NCI-H82 treated with DMSO at 0.1 percent for 48 hours (cell line): Measurements from ENCODE around the gene MINDY4.
"Not testable (repeated sequence)": the region's sequence is repeated elsewhere in the genome, so short reads cannot be mapped to it uniquely, and the experiment has no call there.

Experiments
- DNase-seq: peaks from one replicate; lab custom pipeline; 2025; ENCODE audit not compliant: unreplicated experiment; lab: John Stamatoyannopoulos, UW

Gene MINDY4

DNA sequence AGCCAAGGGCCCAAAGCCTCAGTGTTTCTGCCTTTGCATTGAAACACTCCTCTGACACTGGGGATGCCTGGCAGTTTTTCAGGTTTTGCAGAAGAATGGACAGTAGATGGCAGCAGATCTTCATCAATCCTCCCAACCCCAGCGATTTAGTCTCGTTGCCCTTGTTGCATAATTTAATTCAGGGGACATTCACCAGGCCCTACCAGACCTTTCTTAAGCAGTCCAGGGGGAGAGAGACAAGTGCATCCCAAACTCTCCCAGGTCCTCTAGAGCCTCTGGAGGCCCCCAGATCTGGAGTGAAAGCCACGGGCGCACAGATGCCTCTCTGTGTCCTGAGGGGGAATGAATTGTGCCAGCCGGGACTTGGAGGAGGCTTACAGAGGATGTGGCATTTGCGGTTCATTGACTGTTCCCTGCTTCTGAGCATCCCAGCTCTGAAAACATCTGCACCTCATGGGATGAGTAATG is 29.6 kb downstream of the MINDY4 start:
- peak; percentile 33 for DNase-seq

DNA sequence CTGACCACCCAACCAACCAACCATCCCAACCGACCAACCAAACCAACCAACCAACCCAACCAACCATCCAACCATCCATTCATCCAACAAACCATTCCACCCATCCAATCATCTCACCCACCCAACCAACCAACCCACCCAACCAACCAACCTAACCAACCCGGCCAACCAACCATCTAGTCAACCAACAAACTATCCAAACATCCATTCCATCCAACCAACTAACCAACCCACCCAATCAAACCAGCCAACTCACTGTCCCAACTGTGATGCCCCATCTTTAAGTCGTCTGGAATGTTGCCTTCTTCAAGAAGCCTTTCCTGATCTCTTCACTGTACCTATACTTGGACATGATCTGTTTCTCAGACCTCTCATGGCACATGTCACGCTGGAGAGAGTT is 31.6 kb downstream of the MINDY4 start:
- no peak for DNase-seq

DNA sequence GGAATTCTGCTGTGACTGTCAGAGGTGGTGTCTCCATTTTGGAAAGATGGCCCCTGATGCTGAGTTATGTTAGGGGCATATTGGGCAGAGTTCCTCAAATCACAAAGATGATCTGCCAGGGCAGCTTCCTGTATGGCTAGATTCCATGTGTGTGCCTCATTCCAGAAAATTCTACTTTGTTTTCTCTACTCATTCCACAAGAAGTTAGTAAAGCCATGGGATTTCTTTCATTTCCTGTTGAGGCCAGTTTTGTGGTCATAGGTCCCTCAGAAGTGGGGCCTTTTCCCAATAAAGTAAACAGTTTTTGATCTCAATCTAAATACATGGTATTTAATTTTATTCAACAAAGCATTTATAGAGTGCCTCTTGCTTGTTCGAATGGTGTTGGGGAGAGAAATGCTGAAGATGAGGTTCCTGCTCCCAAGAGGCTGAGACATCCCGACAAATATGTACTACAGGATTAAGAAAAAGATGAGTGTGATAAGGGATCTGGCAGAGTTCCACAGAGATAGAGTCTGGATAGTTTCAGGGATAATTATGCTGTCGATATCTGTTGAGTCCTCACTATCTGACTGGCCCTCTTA is 33.0 kb downstream of the MINDY4 start:
- no peak for DNase-seq

DNA sequence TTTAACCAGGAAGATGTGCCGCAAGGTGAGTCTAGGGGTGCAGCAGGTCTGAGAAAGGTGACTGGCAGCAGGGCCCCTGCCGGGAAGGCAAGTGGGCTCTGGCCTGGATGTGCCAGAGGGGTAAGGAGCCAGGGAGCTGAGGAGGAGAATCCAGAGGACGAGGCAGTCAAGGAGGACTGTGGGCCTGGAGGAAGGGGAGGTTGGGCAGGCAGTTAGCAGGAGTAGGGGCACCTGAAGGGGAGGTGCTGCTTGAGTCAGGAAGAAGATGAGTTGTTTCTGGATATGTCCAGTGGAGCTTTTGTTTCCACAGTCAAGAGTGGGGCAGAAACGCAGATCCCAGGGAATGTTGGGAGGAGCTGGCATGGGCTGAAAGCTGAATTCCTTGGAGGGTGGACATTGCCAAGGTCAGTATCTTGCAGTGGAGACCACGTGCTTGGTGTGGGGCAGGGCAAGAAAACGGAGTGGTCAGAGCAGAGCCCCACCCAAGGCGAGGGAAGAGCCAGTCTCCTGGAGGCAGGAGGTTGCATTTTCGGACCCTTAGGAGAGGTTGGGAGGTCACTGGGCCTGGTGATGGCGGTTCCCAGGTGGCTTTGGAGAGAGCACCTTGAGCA is 34.0 kb downstream of the MINDY4 start:
- no peak for DNase-seq

DNA sequence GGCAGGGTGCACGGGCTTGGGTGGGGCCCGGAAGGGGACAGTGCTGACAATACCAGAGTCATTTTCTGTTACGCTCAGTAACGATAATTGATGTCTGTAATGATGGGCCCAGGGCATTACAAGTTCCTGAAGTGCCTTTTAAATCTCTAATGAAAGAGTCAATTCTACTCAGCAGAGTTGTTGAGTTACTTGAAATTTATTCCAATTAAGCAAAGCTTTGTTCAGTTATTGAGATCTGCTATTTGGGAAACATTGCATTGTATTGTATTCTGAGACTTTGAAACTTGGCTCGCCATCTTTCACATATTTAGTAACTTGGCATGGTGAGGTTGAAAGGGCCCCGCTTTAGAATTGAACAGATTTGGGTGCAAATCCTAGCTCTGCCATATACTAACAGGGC is 34.7 kb downstream of the MINDY4 start:
- DNase-seq: no peak

DNA sequence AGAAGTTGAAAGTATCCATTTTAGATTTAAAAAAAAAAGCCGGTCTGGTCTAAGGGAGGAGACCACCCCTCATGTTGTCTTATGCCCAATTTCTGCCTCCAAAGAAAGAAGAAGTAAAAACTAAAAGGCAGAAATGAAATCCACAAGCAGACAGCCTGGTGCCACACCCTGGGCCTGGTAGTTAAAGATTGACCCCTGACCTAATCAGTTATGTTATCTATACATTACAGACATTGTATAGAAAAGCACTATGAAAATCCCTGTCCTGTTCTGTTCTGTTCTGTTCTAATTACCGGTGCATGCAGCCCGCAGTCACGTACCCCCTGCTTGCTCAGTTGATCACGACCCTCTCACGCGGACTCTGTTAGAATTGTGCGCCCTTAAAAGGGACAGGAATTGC is 36.3 kb downstream of the MINDY4 start:
- not testable (repeated sequence) for DNase-seq

DNA sequence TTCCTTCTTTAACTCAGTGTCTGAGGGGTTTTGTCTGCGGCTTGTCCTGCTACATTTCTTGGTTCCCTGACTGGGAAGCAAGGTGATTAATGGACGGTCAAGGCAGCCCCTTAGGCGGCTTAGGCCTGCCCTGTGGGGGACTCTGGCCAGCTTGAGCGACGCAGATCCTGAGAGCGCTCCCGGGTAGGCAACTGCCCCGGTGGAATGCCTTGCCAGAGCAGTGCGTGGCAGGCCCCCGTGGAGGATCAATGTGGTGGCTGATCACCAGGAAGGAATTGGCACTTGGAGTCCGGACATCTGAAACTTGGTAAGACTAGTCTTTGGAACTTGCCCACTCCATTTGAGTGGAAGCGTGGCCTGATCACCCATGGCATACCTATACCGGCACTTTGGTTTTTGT is 36.7 kb downstream of the MINDY4 start:
- not testable (repeated sequence) for DNase-seq

DNA sequence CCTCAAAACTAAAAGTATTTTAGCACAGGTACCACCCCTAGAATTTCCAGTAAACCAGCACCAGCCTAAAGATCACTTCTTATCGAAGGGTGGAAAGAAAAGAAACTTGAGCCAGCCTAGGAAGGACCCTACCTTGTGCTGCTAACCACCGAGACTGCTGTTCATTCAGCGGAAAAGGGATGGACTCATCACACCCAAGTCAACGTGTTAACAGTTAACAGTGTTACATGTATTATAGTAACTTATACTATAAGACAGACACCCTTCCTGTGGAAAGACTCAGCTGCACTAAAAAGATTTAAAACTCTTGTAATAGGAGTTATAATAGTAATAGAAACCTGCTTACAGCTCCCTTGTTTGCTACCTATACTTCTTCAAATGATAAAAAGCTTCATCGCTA is 39.8 kb downstream of the MINDY4 start:
- no peak for DNase-seq

DNA sequence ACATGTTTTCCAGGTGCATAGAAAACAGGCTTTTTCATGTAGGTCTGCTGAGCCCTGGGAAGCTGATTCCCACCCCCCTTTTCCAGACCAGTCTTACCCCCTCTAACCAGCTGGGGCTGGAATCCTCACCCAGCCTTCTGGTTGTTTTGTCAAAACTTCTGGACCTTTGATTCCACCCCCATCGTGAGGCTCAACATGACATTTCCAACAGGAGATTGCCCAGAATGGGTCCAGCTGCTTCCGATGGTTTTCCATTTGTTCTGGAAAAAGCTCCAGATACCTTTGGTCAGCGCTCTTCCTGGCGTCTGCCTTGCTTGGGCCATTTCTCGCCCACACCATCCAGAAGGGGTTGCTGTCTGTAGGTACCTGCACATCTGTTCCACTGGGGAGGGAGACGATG is 41.5 kb downstream of the MINDY4 start:
- DNase-seq: no peak

DNA sequence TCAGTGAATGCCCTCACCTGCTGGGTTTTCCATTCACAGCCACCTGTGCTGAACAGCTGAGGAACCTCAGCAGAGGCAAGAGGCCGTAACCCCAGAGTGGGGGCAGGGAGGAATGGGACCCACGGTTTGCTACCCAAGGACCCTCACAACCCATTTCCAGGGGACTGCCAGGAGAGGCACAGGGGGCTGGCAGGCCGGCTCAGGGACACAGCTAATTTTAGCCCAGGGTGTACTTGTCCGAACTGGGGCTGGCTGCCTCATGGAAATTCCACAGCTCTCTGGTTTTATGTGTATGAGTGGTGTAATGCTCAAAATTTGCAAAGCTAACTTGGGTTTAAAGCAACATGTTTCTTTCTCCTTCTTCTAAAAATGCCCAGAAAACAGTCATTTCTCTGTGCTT is 42.2 kb downstream of the MINDY4 start:
- DNase-seq: no peak

DNA sequence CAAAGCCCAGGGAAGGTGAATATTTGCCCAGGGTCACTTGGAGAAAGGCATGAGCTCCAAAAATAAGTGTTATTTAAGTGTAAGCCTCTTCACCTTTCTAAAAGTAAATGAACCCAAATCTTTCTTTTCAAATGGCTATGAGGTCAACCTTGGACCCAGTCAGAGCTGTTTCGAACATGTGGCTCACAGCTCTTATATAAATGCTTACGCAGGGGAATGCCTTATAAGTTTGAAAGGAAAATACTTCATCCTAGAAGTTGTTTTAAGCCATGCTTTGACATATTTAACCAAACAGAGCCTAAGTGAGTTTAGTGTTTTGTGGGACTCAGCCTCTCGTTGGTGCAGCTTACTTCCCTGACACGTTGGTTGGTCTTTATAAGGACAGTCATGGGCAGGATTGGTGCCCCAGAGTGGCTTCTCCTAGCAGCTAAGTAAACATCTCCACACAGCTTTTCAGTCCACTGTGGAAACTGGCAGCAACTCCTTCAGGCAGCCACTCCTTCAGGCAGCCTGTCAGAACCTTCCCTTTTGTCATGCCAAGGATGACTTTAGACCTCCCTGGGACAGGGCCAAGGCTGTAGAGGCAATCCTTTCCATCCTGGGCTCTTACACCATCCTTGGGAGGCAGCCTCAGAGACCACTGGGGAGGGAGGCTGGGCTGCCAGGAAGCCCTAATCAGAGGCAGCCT is 43.6 kb downstream of the MINDY4 start:
- no peak for DNase-seq

DNA sequence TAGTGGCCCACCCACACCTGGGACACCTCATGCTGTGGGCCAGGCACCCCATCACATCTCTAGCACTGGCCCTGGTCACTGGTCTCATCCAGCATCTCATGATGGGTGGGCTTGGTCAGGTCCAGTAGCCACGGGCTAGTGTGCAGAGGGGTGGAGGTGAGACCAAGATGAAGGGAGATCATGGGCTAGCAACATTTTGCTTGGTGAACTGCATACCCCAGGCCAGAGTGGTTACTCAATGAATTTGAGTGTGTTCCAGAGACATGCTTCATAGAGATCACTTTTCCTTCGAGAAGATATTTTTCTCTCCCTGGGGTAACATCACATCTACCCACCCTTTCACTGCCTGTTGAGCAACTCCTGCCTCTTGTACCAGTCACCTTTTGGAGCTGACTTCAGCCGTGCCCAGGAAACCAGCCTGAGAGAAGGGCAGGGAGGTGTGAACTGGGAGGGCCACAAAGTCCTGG is 44.2 kb downstream of the MINDY4 start:
- DNase-seq: no peak

DNA sequence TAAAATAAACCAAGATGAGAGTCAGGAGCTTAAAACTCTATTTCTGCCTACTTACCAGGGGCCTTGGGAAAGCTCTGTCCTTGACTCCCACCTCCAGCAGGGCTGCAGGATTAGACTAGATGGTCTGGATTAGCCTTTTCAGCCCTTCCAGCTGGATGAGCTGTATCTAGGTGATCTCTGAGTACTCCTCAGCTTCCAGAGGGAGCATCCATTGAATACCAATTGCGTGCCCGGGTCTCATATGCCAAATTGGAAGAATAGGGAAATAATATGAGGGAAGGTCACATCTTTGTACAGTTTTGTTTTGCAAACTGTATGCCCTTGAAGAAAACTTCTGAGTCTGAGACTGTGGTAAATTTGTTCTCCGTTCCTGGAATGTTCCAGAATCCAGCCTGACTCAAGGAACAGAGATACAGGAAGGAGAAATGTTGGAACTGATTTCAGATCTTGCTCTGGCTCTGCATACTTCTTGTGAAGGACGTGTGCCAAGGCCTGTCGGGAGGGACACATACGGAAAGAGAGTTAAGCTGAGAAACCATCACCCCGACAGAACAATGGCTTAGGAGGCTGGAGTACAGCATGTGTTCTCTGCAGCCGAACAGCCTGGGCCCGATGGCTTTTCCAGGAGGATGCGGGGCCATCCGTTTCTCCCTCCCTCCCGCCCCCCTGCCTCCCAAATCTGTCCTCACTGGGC is 44.9 kb downstream of the MINDY4 start:
- no peak for DNase-seq

DNA sequence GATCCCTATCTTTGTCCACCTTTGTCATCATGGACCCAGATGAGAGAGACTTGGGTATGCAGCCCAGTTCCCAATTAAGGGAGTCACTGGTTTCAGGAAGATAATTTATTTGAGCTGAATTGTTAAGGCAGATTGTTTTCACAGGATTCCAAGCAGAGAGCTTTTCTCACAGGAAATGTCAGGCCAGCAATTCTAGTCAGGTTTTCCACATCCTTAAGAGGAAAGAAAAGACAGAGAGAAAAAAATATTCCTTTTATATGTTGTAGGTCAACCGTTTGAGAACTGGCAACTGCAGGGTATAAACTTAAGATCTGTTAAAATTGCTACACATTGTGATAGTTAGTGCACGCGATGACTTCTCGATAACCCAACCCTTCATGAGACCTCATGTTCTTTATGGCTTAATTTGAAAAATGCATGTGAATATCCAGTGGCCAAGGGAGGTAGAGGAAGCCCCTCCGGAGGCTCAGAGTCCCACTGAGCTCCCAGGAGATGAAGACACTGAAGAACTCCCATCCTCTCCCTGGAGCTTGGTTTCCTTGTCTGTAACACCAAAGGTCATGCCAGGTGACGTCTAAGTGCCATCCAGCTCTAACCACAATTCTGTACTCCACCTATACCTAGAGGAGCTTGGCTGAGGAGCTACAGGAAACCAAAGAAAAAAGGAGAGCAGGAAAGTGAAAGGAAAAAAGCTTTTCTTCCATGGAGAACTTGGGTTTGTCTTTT is 45.6 kb downstream of the MINDY4 start:
- DNase-seq: no peak

DNA sequence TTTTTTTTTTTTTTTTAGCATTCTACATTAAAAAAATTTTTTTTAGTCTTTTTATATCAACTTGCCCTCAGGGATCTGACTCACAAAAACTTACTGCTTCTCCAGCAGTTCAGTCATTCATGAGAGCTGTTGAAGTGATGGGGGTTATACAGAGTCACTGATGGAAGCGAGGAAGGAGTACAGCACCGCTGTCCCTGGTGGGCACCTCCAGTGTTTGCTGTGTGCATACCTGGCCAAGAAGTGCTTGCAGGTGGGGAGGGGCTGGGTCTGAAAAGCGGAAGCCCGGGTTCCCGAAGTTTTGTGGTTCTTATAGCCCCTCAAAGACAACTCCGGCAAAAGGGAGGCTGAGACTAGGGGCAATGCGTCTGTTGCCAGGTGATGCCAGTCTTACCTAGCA is 46.2 kb downstream of the MINDY4 start:
- DNase-seq: no peak

DNA sequence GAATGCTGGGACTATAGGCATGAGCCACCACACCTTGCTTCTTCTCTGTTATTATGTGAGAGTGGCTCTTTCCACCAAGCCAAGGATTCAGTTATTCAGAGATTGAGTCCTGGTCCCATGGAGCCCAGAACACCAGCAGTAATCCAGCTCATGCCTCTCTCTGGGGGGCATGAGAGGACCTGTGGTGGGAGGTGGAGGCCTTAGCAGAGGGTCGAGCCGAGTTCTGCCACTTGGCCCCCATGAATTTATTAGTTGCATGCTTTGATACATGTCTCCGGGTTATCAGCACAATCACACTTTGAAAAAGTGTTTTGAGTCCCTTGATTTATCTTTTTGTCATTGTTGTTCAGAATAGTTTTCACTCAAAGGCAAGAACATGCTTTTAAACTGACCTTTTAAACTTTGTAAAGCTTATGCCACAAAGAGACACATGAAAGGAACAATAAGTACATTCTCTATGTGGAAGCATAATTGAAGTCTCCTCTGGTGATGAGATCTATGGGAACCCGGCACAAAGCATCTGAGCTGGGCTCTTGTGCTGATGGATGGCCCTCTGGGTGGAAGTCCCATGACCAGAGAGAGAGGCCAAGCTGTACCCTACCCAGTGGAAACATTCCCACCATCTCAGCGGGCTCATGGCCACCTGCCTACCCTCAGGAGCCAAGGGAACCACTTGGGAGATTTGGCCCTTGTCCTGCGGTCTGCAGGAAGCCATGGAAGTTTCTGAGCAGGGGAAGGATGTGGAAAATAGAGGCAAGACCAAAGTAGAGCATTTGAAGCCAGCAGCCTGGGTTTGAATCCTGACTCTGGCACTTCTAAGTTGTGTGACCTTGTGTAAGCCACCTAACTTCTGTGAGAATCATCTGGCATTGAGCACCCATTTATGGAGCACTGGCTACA is 53.9 kb downstream of the MINDY4 start:
- DNase-seq: no peak

DNA sequence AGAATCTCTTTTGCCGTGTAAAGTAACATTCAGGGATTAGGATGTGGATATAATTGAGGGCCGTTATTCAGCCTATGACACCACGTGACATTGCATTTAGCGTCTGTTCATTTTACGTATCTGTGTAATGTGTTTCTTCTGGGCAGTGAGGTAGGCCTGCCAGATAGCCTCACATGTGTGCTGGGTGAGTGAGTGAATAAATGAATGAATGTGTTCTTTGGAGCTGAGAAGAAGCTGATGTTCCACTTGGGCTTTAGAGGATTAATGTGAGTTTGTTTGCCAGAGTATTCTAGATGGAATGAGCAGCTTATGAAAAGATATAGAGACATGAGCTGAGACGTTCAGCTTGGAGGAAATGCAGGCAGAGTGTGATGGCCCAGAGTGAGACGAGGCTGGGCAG is 55.0 kb downstream of the MINDY4 start:
- no peak for DNase-seq

DNA sequence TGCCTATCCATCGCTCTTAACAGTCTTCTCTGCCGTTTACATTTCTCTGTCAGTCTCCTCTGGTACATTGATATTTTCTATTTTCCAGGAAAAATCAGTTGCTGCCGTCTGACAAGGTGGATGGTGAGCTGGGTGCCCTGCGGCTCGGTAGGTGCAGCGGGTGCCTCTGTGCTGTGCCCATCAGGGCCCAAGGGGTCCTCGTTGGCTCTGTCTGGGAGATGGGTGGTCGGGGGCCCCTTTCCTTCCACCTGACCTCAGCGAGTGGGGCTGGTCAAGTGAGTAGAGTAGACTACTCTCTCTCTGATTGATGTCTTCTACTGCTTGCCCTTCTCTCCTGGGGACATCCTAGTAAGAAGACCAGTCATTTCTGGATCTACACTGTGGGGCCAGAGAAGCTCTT is 57.4 kb downstream of the MINDY4 start:
- DNase-seq: no peak

DNA sequence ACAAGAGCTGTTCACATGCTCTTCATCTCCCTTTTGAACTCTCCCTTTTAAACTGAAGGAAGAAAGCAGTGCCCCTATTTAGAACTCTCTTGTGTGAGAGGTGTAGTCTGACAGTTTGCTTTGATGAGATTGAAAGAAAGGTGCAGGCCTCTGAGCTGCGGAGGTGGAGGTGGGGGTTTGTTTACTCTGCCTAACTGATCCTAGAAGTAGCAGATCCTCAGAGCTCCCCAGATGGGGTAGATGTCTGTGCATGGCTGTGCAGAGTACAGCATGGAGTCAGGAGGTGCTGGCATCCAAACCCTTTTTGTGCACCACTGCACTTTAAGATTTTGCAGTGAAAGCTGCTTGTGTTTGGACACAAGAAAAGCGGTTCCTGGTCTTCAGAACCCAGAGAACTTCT is 58.3 kb downstream of the MINDY4 start:
- no peak for DNase-seq

DNA sequence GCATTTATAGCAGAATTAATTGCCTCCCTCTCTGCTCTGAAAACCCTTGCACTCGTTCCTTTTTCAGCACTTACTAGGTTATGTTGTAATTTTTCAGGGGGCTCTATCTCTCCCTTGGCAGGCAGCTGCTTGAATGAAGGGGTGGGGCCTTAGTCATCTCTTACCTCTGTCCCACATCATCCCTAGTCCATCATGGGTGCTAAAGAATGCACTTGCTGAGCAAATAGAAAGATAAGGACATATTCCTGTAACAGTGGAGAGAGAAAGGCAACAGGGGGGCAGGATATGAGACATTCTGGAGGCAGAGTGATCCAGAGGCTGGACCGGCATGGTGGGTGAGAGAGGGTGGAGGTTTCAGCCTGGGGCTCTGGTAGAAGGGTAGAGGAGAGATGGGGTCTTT is 60.0 kb downstream of the MINDY4 start:
- no peak for DNase-seq
